Activated T-cell treated with anti-CD3 and anti-CD28 coated beads for 1 hour (primary cell): Measurements from ENCODE around the gene TRIM60.
"Not testable (repeated sequence)": the region's sequence is repeated elsewhere in the genome, so short reads cannot be mapped to it uniquely, and the experiment has no call there.

ENCODE experiments used
- DNase-seq: peaks from one replicate; pipeline ENCODE4 v3.0.0-alpha.2; 2020; ENCODE audit warnings: low read depth

Gene TRIM60

GRCh38 chr4:165053645-165054044, 21.8 kb downstream of the TRIM60 start, which contains the start of gene TRIM75:
TRIM75 (plus strand) TSS chr4:165053866; CDS start chr4:165059148, 5,282 bp downstream.
- DNase-seq = no peak

- no peak for DNase-seq
Measured at GRCh38 chr4:165055601-165056000, 23.8 kb downstream of the TRIM60 start.

DNA sequence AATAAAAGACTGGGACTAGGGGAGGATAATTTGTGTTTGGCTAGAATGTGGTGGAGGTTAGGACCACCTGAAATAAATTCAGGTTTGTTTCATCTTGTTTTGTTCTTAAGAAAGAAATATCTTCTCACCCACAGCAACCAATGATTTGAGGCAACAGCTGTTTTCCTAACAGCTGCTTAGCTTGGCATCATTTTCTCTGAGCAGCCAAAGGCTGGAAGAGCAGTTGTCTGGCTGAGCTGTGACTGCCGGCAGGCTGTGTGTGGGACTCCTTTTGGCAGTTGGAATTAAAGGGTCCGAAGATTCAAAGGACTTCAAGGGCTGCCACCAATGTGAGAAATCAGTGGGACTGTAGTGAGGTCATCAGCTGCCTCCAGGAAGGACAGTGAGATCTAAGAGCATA, 26.9 kb downstream of the TRIM60 start:
- DNase-seq = no peak

GRCh38 chr4:165059386-165059785, 27.6 kb downstream of the TRIM60 start:
- no peak for DNase-seq

GRCh38 chr4:165060938-165061337, 29.1 kb downstream of the TRIM60 start:
- DNase-seq = no peak

DNA sequence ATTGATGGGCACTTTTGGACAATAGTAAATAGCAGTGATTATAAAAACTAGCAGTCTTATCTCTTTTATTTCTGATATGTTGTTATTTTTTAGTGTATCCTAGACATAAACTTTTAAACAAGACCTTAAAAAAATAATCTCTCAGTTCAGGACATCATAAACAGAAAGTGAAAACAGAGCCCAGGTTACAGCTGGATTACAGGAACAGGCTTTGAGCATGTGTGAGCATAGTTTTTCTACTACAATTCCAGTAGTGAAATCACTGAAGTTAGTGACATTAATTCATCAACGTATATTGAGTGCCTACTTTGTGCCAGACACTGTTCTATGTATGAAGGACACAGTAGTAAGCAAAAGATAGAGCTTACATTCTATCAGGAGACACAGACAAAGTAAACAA, 38.8 kb downstream of the TRIM60 start:
- no peak for DNase-seq

- not testable (repeated sequence) for DNase-seq
Measured at GRCh38 chr4:165073346-165073745, 41.5 kb downstream of the TRIM60 start.

DNA sequence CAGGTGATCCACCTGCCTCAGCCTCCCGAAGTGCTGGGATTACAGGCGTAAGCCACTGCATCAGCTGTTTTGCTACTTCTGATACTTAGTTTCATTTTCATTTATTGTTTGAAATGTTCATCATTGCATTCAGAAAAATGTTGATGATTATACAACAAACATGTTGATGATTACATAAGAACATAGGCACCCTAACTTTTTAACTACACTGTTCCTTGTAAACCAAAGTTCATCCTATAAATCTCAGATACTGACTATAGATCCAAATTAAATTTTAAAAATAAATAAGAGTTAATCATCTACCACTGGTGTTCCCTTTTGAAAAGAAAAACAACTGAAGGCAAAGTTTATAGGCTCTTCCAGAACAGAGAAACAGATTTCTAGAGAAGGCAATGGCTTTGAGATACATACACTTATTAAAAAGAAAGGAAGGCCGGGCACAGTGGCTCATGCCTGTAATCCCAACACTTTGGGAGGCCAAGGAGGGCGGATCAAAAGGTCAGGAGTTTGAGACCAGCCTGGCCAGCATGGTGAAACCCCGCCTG, 45.3 kb downstream of the TRIM60 start:
- no peak for DNase-seq

GRCh38 chr4:165079476-165079875, 47.7 kb downstream of the TRIM60 start:
- DNase-seq = no peak

- not testable (repeated sequence) for DNase-seq
Measured at GRCh38 chr4:165084787-165085186, 53.0 kb downstream of the TRIM60 start.

GRCh38 chr4:165085946-165086345, 54.1 kb downstream of the TRIM60 start:
- DNase-seq = no peak

DNA sequence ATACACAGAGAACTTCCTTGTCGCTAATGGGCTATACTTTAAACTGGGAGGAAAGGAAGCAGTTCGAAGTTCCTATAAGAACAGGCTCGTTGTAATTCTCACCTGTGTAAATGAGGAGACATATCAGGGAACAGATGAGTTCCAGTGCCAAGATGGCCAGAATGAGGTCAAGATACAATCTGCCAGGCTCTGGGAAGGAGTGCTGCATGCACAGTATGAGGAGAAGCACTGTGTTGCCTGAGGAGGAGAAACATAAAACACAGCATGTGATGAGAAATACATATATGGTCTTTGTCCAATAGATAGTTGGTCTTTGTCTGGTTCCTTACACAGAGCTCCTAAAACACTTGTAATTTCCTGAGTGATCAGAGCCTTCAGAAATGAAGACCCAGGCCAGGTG, 56.6 kb downstream of the TRIM60 start:
- no peak for DNase-seq
